Osteoblast (primary cell): ENCODE results near the gene CCR9. TPM values are rescaled to one million over a fixed set of nuclear protein-coding genes. Genes with fewer than 3 reads are reported as not detected.

Experiments
- DNase-seq: peaks from one replicate; pipeline ENCODE4 v3.0.0; 2011; ENCODE audit warnings: low spot score, mixed read lengths; ENCODE audit not compliant: insufficient read length; ENCODE audit errors: missing footprints
- H2AFZ ChIP-seq: 2 replicates; pipeline ENCODE4 v1.6.0; 2011; ENCODE audit warnings: mild to moderate bottlenecking, low read length
- H3K27ac ChIP-seq: 2 replicates; pipeline ENCODE4 v1.5.1; 2011; ENCODE audit warnings: mild to moderate bottlenecking, low read depth, low read length, moderate library complexity
- H3K27me3 ChIP-seq: 2 replicates; pipeline ENCODE4 v1.6.0; 2012; ENCODE audit warnings: mild to moderate bottlenecking, control low read depth, inconsistent platforms, low read length, moderate library complexity; ENCODE audit not compliant: insufficient read depth
- H3K36me3 ChIP-seq: 2 replicates; pipeline ENCODE4 v1.5.1; 2011; ENCODE audit warnings: mild to moderate bottlenecking, low read length, control low read depth, moderate library complexity; ENCODE audit not compliant: insufficient read depth
- H3K4me1 ChIP-seq: 2 replicates; pipeline ENCODE4 v1.5.1; 2011; ENCODE audit warnings: mild to moderate bottlenecking, low read length, control low read depth, moderate library complexity; ENCODE audit not compliant: insufficient read depth
- H3K4me2 ChIP-seq: 2 replicates; pipeline ENCODE4 v1.6.0; 2011; ENCODE audit warnings: mild to moderate bottlenecking, low read length; ENCODE audit not compliant: insufficient read depth
- H3K4me3 ChIP-seq: fragments of 200-600 bp; sonication (generic); 3 replicates; pipeline ENCODE4 v1.5.1; 2012; ENCODE audit warnings: mild to moderate bottlenecking, low read length, inconsistent platforms; ENCODE audit not compliant: insufficient read depth
- H3K79me2 ChIP-seq: 2 replicates; pipeline ENCODE4 v1.6.0; 2012; ENCODE audit warnings: mild to moderate bottlenecking, low read length, control low read depth, inconsistent platforms; ENCODE audit not compliant: insufficient read depth
- H3K9me3 ChIP-seq: 2 replicates; pipeline ENCODE4 v1.5.1; 2011; ENCODE audit warnings: low read depth, low read length, control low read depth
- H4K20me1 ChIP-seq: 2 replicates; pipeline ENCODE4 v1.6.0; 2012; ENCODE audit warnings: mild to moderate bottlenecking, low read length, control low read depth; ENCODE audit not compliant: insufficient read depth
- total RNA-seq: library from RNA; depleted of rRNA; stranded (reverse); fragments of >200 nt; gene quantifications from 2 replicates; pipeline ENCODE4 v1.2.3, GENCODE V29; 2012
- TF ChIP-seq, protein P1 (sequence below): IDR thresholded peaks from 2 replicates; pipeline ENCODE4 v1.5.1; 2011; ENCODE audit warnings: mild to moderate bottlenecking, low read depth, low read length, moderate library complexity; ENCODE audit errors: extremely low read depth

CCR9 gene
- total RNA-seq, 1 donor, result not detected

DNA sequence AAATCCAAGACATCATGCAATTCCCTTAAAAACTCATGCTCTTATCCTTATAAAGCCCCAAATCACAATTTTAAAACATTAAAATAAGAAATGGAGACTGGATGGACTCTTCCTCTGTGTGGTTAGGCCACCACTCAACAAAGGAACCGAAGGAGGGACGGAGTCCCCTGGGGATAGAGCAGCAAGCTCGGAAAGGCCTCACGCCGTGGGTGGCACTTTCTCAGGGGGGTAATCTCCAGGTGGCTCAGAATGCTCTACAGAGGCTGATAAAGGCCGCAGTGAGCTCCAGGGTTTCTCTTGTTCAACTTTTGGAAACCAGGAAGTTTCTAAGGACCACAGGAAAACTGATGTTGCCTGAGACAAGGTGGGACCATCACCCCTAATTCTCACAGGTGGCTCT is 23.2 kb downstream of the CCR9 start:
- no peak overlapping the region for H3K4me2 ChIP-seq
- peaks cover 12% of the 10 kb centered on the region for H3K27me3 ChIP-seq
- no peak for DNase-seq
- no peaks in the 10 kb centered on the region for H3K36me3 ChIP-seq
- TF ChIP-seq, protein P1, sequence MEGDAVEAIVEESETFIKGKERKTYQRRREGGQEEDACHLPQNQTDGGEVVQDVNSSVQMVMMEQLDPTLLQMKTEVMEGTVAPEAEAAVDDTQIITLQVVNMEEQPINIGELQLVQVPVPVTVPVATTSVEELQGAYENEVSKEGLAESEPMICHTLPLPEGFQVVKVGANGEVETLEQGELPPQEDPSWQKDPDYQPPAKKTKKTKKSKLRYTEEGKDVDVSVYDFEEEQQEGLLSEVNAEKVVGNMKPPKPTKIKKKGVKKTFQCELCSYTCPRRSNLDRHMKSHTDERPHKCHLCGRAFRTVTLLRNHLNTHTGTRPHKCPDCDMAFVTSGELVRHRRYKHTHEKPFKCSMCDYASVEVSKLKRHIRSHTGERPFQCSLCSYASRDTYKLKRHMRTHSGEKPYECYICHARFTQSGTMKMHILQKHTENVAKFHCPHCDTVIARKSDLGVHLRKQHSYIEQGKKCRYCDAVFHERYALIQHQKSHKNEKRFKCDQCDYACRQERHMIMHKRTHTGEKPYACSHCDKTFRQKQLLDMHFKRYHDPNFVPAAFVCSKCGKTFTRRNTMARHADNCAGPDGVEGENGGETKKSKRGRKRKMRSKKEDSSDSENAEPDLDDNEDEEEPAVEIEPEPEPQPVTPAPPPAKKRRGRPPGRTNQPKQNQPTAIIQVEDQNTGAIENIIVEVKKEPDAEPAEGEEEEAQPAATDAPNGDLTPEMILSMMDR, result no peak
- H3K27ac ChIP-seq, result no peak overlapping the region
- H3K4me3 ChIP-seq, result no peak overlapping the region
- H3K79me2 ChIP-seq, result no peaks in the 10 kb centered on the region
- no peaks in the 10 kb centered on the region for H3K9me3 ChIP-seq
- no peaks in the 10 kb centered on the region for H4K20me1 ChIP-seq
- H3K4me1 ChIP-seq, result peaks cover 21% of the 10 kb centered on the region
- no peak overlapping the region for H2AFZ ChIP-seq

DNA sequence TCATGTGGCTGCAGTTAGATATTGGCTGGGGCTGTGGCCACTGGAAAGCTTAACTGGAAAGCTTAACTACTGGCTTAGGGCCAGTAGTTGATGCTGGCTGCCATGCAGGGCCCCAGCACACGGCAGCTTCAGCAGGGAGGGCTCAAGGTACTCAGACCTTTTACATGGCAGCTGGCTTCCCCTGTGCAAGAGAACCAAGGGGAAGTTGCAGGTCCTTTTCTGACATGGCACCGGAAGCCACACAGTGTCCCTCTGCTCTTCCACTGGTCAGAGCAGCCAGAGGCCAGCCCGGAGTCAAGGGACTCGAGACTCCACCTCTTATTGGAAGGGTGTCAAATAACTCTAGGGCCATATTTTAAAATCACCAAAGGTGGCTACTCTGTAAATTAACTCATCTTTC is 24.5 kb downstream of the CCR9 start:
- peaks cover 28% of the 10 kb centered on the region for H3K4me1 ChIP-seq
- no peaks in the 10 kb centered on the region for H4K20me1 ChIP-seq
- H3K4me2 ChIP-seq, result no peak overlapping the region
- no peak overlapping the region for H3K27ac ChIP-seq
- H3K27me3 ChIP-seq, result peaks cover 12% of the 10 kb centered on the region
- H3K79me2 ChIP-seq, result no peaks in the 10 kb centered on the region
- H3K36me3 ChIP-seq, result no peaks in the 10 kb centered on the region
- peak; percentile 82 for DNase-seq
- no peak overlapping the region for H3K4me3 ChIP-seq
- no peak overlapping the region for H2AFZ ChIP-seq
- TF ChIP-seq, protein P1, result no peak
- no peaks in the 10 kb centered on the region for H3K9me3 ChIP-seq

DNA sequence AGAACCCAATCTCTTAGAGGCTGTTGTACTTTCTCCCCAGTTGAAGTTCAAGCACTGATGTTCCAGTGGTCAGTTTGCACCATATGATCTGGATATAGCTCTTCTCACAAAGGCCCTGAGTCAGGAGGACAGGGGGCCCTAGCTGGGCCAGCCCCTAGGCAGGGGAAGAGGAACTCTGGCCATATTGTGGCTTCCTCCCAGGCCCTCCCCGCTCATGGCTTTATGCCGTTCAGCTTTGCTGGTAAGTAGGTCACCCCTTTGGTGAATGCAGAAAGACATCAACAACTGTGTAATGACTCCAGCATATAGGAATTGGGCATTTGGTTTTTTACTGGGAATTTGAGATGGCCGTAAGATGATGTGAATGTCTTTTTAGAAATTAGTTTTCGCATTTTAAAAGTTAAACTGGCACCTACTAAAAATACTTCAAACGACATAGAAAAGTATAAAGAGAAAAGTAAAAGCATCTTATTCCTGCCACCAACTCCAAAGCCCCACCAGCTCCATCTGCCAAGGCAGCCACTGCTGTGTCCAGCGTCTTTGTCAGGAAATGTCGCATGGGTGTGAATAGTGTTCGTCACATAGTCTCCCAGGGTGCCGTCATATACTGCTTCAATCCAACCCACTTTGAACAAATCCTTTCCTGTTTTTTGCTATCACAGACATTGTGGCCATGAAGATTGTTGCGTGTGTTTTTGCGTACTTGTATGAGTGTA is 25.3 kb downstream of the CCR9 start:
- Histone ChIP-seq H3K4me2 (no peak overlapping the region), H3K79me2 (no peaks in the 10 kb centered on the region), H3K36me3 (no peaks in the 10 kb centered on the region), H4K20me1 (no peaks in the 10 kb centered on the region), H3K27me3 (peaks cover 12% of the 10 kb centered on the region), H3K9me3 (no peaks in the 10 kb centered on the region), H3K4me1 (peaks cover 27% of the 10 kb centered on the region), H3K27ac (no peak overlapping the region), H2AFZ (no peak overlapping the region), H3K4me3 (no peak overlapping the region)
- TF ChIP-seq, protein P1, result no peak
- no peak for DNase-seq

DNA sequence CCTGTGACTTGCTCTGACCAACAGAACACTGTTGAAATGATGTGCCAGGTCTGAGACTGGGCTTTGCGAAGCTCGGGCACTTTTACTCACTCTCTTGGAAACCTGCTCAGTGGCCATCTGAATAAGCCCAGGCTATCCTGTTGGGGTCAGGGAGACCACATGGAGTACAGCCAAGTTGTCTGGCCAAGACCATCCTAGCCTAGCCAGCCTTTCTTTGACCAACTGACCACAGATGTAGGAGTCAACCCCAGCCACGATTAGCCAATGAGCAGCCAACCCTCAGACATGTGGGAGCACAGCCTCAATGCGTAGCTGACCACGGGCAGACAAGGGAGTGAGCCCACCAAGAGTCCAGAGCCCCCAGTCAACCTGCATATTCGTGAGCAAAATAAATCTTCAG is 26.1 kb downstream of the CCR9 start:
- H3K27ac ChIP-seq, result no peak overlapping the region
- H3K36me3 ChIP-seq, result no peaks in the 10 kb centered on the region
- H3K79me2 ChIP-seq, result no peaks in the 10 kb centered on the region
- no peak overlapping the region for H3K4me3 ChIP-seq
- peaks cover 20% of the 10 kb centered on the region for H3K4me1 ChIP-seq
- TF ChIP-seq, protein P1, result no peak
- no peaks in the 10 kb centered on the region for H3K9me3 ChIP-seq
- DNase-seq, result no peak
- no peak overlapping the region for H3K4me2 ChIP-seq
- peaks cover 12% of the 10 kb centered on the region for H3K27me3 ChIP-seq
- H2AFZ ChIP-seq, result no peak overlapping the region
- no peaks in the 10 kb centered on the region for H4K20me1 ChIP-seq
